K562 (cell line): ENCODE data around the gene CEP170. TPM values are rescaled to one million over a fixed set of nuclear protein-coding genes. Genes with fewer than 3 reads are reported as not detected.

Experiments
- BRF2 ChIP-seq: IDR thresholded peaks from 3 replicates; pipeline ENCODE4 v1.6.1; 2011; ENCODE audit warnings: borderline replicate concordance, mild to moderate bottlenecking; ENCODE audit not compliant: insufficient read length, insufficient read depth
- CSDE1 ChIP-seq, 2 experiments: fragments of 450-650 bp; IDR thresholded peaks; 2 replicates each; pipeline ENCODE4 v1.6.1; 2016; ENCODE audit warnings: mild to moderate bottlenecking in 1 of 2
- DIDO1 ChIP-seq: fragments of 450-650 bp; IDR thresholded peaks from 2 replicates; pipeline ENCODE4 v1.6.1; 2016; ENCODE audit warnings: low read depth, missing biosample characterization, missing genetic modification characterization
- ERF ChIP-seq: fragments of 450-650 bp; formaldehyde crosslinking; IDR thresholded peaks from 2 replicates; pipeline ENCODE4 v1.4.0; 2020; ENCODE audit warnings: mild to moderate bottlenecking, mixed read lengths
- HOMEZ ChIP-seq: fragments of 250-450 bp; sonication (Bioruptor Pico); IDR thresholded peaks from 2 replicates; pipeline ENCODE4 v1.4.0; 2020; ENCODE audit warnings: mild to moderate bottlenecking, moderate library complexity
- MCM2 ChIP-seq: fragments of 450-650 bp; IDR thresholded peaks from 2 replicates; pipeline ENCODE4 v1.6.1; 2017; ENCODE audit warnings: low read depth, mild to moderate bottlenecking
- RAD21 ChIP-seq, 2 experiments: fragments of 250-450 bp in 1 of 2; fragments of 450-650 bp in 1 of 2; sonication (Bioruptor Pico) in 1 of 2; formaldehyde crosslinking in 1 of 2; IDR thresholded peaks in 1 of 2; conservative IDR thresholded peaks in 1 of 2; 2 replicates each; pipeline versions ENCODE4 v1.4.0 to v1.8.0; 2020 to 2022; ENCODE audit warnings: mild to moderate bottlenecking in 2 of 2, moderate library complexity in 1 of 2
- RB1 ChIP-seq: fragments of 450-650 bp; IDR thresholded peaks from 2 replicates; pipeline ENCODE4 v1.6.1; 2017; ENCODE audit warnings: low read depth, mild to moderate bottlenecking
- STAG1 ChIP-seq: sonication (generic); formaldehyde crosslinking; IDR thresholded peaks from 2 replicates; pipeline ENCODE4 v1.5.0; 2020; ENCODE audit warnings: missing genetic modification reagents, borderline replicate concordance
- ZBTB33 ChIP-seq: sonication (generic); formaldehyde crosslinking; IDR thresholded peaks from 2 replicates; pipeline ENCODE4 v1.8.1; 2023; ENCODE audit warnings: mild to moderate bottlenecking, missing genetic modification reagents
- ZBTB43 ChIP-seq: sonication (generic); formaldehyde crosslinking; IDR thresholded peaks from 2 replicates; pipeline ENCODE4 v1.8.0; 2023; ENCODE audit warnings: mild to moderate bottlenecking, missing genetic modification reagents
- ZBTB7A ChIP-seq: IDR thresholded peaks from 2 replicates; pipeline ENCODE4 v1.6.1; 2011; ENCODE audit warnings: low read depth, mild to moderate bottlenecking, low read length, moderate library complexity, borderline replicate concordance; ENCODE audit not compliant: control insufficient read depth
- ZC3H11A ChIP-seq: IDR thresholded peaks from 2 replicates; pipeline ENCODE4 v1.6.1; 2012; ENCODE audit warnings: low read depth, low read length, improper control_type of control experiment
- ZNF274 ChIP-seq: IDR thresholded peaks from 2 replicates; pipeline ENCODE4 v1.6.1; 2011; ENCODE audit warnings: low read depth, mild to moderate bottlenecking, low read length, moderate library complexity, borderline replicate concordance
- ZNF398 ChIP-seq: fragments of 250-450 bp; sonication (Bioruptor Pico); IDR thresholded peaks from 2 replicates; pipeline ENCODE4 v1.8.0; 2021; ENCODE audit warnings: moderate library complexity, mild to moderate bottlenecking, inconsistent platforms
- ZNF507 ChIP-seq: conservative IDR thresholded peaks from 2 replicates; pipeline ENCODE4 v1.6.1; 2017; ENCODE audit warnings: missing genetic modification characterization, missing compliant biosample characterization
- ZNF668 ChIP-seq: fragments of 250-450 bp; sonication (Bioruptor Pico); IDR thresholded peaks from 2 replicates; pipeline ENCODE4 v1.8.0; 2022; ENCODE audit warnings: mild to moderate bottlenecking, inconsistent platforms
- ZNF766 ChIP-seq: fragments of 200-800 bp; sonication (Bioruptor generic); conservative IDR thresholded peaks from 2 replicates; pipeline ENCODE4 v1.6.1; 2016; ENCODE audit warnings: missing genetic modification characterization, missing compliant biosample characterization
- polyA plus RNA-seq, 8 experiments: library from polyadenylated mRNA; depleted of rRNA in 4 of 8; stranded (reverse) in 5 of 8; unstranded in 3 of 8; fragments of >200 nt; fragmentation: Nextera tagmentation in 2 of 8; fragmentation: Illumina TruSeq in 1 of 8; extraction: Ambion mirVana in 2 of 8; extraction: Trizol in 1 of 8; gene quantifications; 2 replicates each; pipeline versions ENCODE4 v1.2.1 to v1.2.3, GENCODE V29; 2011 to 2014; ENCODE audit warnings: inconsistent platforms in 1 of 8, missing spikeins in 1 of 8
- total RNA-seq, 7 experiments: library from RNA; depleted of rRNA in 6 of 7; stranded (reverse); fragments of >200 nt in 6 of 7; fragmentation: Illumina TruSeq in 2 of 7; extraction: Trizol in 2 of 7; gene quantifications; 2 replicates each; pipeline versions ENCODE4 v1.2.1 to v1.2.3, GENCODE V29; 2011 to 2021; ENCODE audit warnings: low replicate concordance in 1 of 7

The CEP170 gene
- total and polyA plus RNA-seq, 9 of the 15 experiments (the other 6 are each of a cell fraction or from before 2014, with no cell fraction given) = 22.6 to 110 (median 68.5) TPM

- TF ChIP-seq ZBTB33 (CRISPR knock-in tag) (peak; percentile 52), RAD21 (CRISPR knock-in tag; conservative IDR thresholded peaks at IDR 0.05 in 1 of 2, IDR thresholded peaks at IDR 0.05 in 1 of 2) (0 out of 4 replicates have a peak, but pooled peaks of 1 of the 2 experiments have one; percentile 17), ZBTB43 (CRISPR knock-in tag) (peak; percentile 73; the same call in 1 of the 2 replicates), ZNF668 (CRISPR knock-in tag) (no peak), MCM2 (no peak), ZBTB7A (peak; percentile 86; the same call in 1 of the 2 replicates), STAG1 (CRISPR knock-in tag) (no peak), BRF2 (no peak), ZNF398 (CRISPR knock-in tag) (no peak), ZNF507 (no peak), HOMEZ (no peak), ERF (0 out of 2 replicates have a peak, but pooled peaks have one; percentile 31), ZC3H11A (no peak; the same call in 1 of the 2 replicates), CSDE1 (IDR thresholded peaks at IDR 0.05) (no peak), RB1 (no peak; the same call in 1 of the 2 replicates), DIDO1 (tag) (peak; percentile 43; the same call in 1 of the 2 replicates), ZNF766 (CRISPR knock-in tag) (peak; percentile 95), ZNF274 (no peak)
These were observed 871 bp upstream of the CEP170 start, which contains the start of gene SDCCAG8 (continued) for GRCh38 chr1:243255791-243256512.
